NCI-H1417 treated with DMSO at 0.1 percent for 48 hours (cell line): ENCODE data around the gene MTX1.

Source experiments
- DNase-seq: peaks from one replicate; lab custom pipeline; 2025; lab: John Stamatoyannopoulos, UW

MTX1 gene

DNA sequence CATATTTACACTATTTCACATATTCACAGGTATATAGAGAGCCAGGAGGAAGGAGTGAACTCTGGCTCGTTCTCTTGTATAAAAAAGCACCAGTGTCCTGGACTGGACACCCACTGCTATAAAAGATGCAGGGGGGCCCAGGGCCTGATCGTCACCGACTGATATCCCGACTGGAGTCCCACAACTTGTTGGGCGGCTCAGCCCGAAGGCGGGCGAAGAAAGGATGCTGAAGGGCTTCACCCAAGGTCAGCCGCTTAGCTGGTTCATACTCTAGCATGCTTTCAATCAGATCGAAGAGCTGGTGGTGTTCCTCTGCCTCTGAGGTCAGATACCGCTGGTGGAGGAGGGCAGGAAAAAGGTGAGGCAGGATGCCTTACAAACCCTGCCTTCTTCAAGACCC lies 54.6 kb downstream of the MTX1 start:
- DNase-seq = no peak
